ENCODE data around the gene ZYG11B.

The ZYG11B gene

GRCh38 chr1:52723260-52723659 lies 3.0 kb upstream of the ZYG11B start:
- Histone ChIP-seq H3K36me3 (ENCODE audit: insufficient read depth, low read length) (no peaks in the 10 kb centered on the region), H4K20me1 (ENCODE audit: insufficient read depth, low read length, poor library complexity, severe bottlenecking) (peaks cover 15% of the 10 kb centered on the region), H3K9me3 (ENCODE audit: insufficient read depth, low read depth, low read length) (no peaks in the 10 kb centered on the region), H3K9ac (ENCODE audit: low read depth, low read length, poor library complexity, severe bottlenecking) (no peak overlapping the region), H3F3A (ENCODE audit: low read depth) (no peaks in the 10 kb centered on the region), H2AFZ (ENCODE audit: low read length) (no peak overlapping the region), H3K27me3 (ENCODE audit: insufficient read depth, low read length, poor library complexity, severe bottlenecking) (no peaks in the 10 kb centered on the region), H3K4me3 (ENCODE audit: low read length, poor library complexity, severe bottlenecking) (no peak overlapping the region), H3K9me2 (replicated peaks; ENCODE audit: low read depth, low read length) (no peaks in the 10 kb centered on the region), H3K79me2 (ENCODE audit: insufficient read depth, low read length) (peaks cover 18% of the 10 kb centered on the region), H3K4me2 (ENCODE audit: low read depth, low read length, poor library complexity, severe bottlenecking) (no peak overlapping the region), H3K4me1 (ENCODE audit: insufficient read depth, low read length, poor library complexity, severe bottlenecking) (peaks cover 20% of the 10 kb centered on the region)
- no peak for TF ChIP-seq CTCF (conservative IDR thresholded peaks at IDR 0.05; ENCODE audit: low read length)
- TF ChIP-seq EZH2phosphoT487 (IDR thresholded peaks at IDR 0.05; ENCODE audit: borderline replicate concordance), result no peak

- H3K4me2 ChIP-seq (ENCODE audit: low read depth, low read length, poor library complexity, severe bottlenecking), result peak overlapping the region; percentile 64
- peak overlapping the region; percentile 97 for H2AFZ ChIP-seq (ENCODE audit: low read length)
- peaks cover 21% of the 10 kb centered on the region for H4K20me1 ChIP-seq (ENCODE audit: insufficient read depth, low read length, poor library complexity, severe bottlenecking)
- H3K4me1 ChIP-seq (ENCODE audit: insufficient read depth, low read length, poor library complexity, severe bottlenecking), result peaks cover 31% of the 10 kb centered on the region
- no peaks in the 10 kb centered on the region for H3K9me3 ChIP-seq (ENCODE audit: insufficient read depth, low read depth, low read length)
- peak overlapping the region; percentile 30 for H3K9ac ChIP-seq (ENCODE audit: low read depth, low read length, poor library complexity, severe bottlenecking)
- no peaks in the 10 kb centered on the region for H3K9me2 ChIP-seq (replicated peaks; ENCODE audit: low read depth, low read length)
- H3F3A ChIP-seq (ENCODE audit: low read depth), result no peaks in the 10 kb centered on the region
- H3K27me3 ChIP-seq (ENCODE audit: insufficient read depth, low read length, poor library complexity, severe bottlenecking), result no peaks in the 10 kb centered on the region
- H3K79me2 ChIP-seq (ENCODE audit: insufficient read depth, low read length), result peaks cover 41% of the 10 kb centered on the region
- no peak for TF ChIP-seq CTCF (conservative IDR thresholded peaks at IDR 0.05; ENCODE audit: low read length)
- TF ChIP-seq EZH2phosphoT487 (IDR thresholded peaks at IDR 0.05; ENCODE audit: borderline replicate concordance), result no peak
- no peaks in the 10 kb centered on the region for H3K36me3 ChIP-seq (ENCODE audit: insufficient read depth, low read length)
- H3K4me3 ChIP-seq (ENCODE audit: low read length, poor library complexity, severe bottlenecking), result peak overlapping the region; percentile 73
Measured at GRCh38 chr1:52725903-52726264, 369 bp upstream of the ZYG11B start.

- Histone ChIP-seq H3K9ac (ENCODE audit: low read depth, low read length, poor library complexity, severe bottlenecking) (peak overlapping the region; percentile 73), H3F3A (ENCODE audit: low read depth) (no peaks in the 10 kb centered on the region), H3K9me3 (ENCODE audit: insufficient read depth, low read depth, low read length) (no peaks in the 10 kb centered on the region), H2AFZ (ENCODE audit: low read length) (no peak overlapping the region; the same call in 1 of the 2 replicates), H3K4me2 (ENCODE audit: low read depth, low read length, poor library complexity, severe bottlenecking) (peak overlapping the region; percentile 89), H3K27me3 (ENCODE audit: insufficient read depth, low read length, poor library complexity, severe bottlenecking) (no peaks in the 10 kb centered on the region), H4K20me1 (ENCODE audit: insufficient read depth, low read length, poor library complexity, severe bottlenecking) (peaks cover 21% of the 10 kb centered on the region), H3K9me2 (replicated peaks; ENCODE audit: low read depth, low read length) (no peaks in the 10 kb centered on the region), H3K4me1 (ENCODE audit: insufficient read depth, low read length, poor library complexity, severe bottlenecking) (peaks cover 31% of the 10 kb centered on the region), H3K4me3 (ENCODE audit: low read length, poor library complexity, severe bottlenecking) (peak overlapping the region; percentile 73), H3K36me3 (ENCODE audit: insufficient read depth, low read length) (no peaks in the 10 kb centered on the region), H3K79me2 (ENCODE audit: insufficient read depth, low read length) (peaks cover 45% of the 10 kb centered on the region)
- TF ChIP-seq CTCF (conservative IDR thresholded peaks at IDR 0.05; ENCODE audit: low read length) (no peak), EZH2phosphoT487 (IDR thresholded peaks at IDR 0.05; ENCODE audit: borderline replicate concordance) (no peak)
Measured at GRCh38 chr1:52727114-52727586, 897 bp downstream of the ZYG11B start.
